Dendritic cell treated with granulocyte-macrophage colony-stimulating factor and Interleukin-4, amounts not matched to agents 40 ng/mL and 50 ng/mL, for 4 days (primary cell): ENCODE data around the gene SGCA.

Experiments
- H3K27ac Mint-ChIP-seq: one replicate; pipeline ENCODE4 v1.8.0; 2022; ENCODE audit warnings: mild to moderate bottlenecking, mixed read lengths
- H3K27me3 Mint-ChIP-seq: one replicate; pipeline ENCODE4 v1.8.0; 2022; ENCODE audit warnings: mild to moderate bottlenecking, mixed read lengths
- H3K36me3 Mint-ChIP-seq: one replicate; pipeline ENCODE4 v1.8.0; 2022; ENCODE audit warnings: low read depth, mixed read lengths
- H3K4me1 Mint-ChIP-seq: one replicate; pipeline ENCODE4 v1.8.0; 2022; ENCODE audit warnings: low read depth, mixed read lengths
- H3K4me3 Mint-ChIP-seq: one replicate; pipeline ENCODE4 v1.8.0; 2022; ENCODE audit warnings: mild to moderate bottlenecking, moderate library complexity, mixed read lengths
- H3K9me3 Mint-ChIP-seq: one replicate; pipeline ENCODE4 v1.8.0; 2022; ENCODE audit warnings: mixed read lengths
- intact Hi-C: fragments of 100-400 bp; cut with micrococcal nuclease; formaldehyde crosslinking; loops from one replicate; pipeline ENCODE4 v1.15.0; 2022

The SGCA gene

GRCh38 chr17:50209472-50210239, 43.9 kb downstream of the SGCA start:
- H3K4me3 Mint-ChIP-seq: no peak overlapping the region
- H3K9me3 Mint-ChIP-seq: no peaks in the 10 kb centered on the region
- H3K27me3 Mint-ChIP-seq: peaks cover 64% of the 10 kb centered on the region
- H3K27ac Mint-ChIP-seq: no peak overlapping the region
- H3K4me1 Mint-ChIP-seq: peaks cover 15% of the 10 kb centered on the region
- intact Hi-C loops: no loop called here
- H3K36me3 Mint-ChIP-seq: no peaks in the 10 kb centered on the region

- no peaks in the 10 kb centered on the region for H3K36me3 Mint-ChIP-seq
- peaks cover 15% of the 10 kb centered on the region for H3K4me1 Mint-ChIP-seq
- H3K4me3 Mint-ChIP-seq: no peak overlapping the region
- H3K27ac Mint-ChIP-seq: no peak overlapping the region
- H3K27me3 Mint-ChIP-seq: peaks cover 59% of the 10 kb centered on the region
- intact Hi-C loops: no loop called here
- H3K9me3 Mint-ChIP-seq: no peaks in the 10 kb centered on the region
Observed at GRCh38 chr17:50210240-50211225, 44.7 kb downstream of the SGCA start.

- H3K4me1 Mint-ChIP-seq: peaks cover 15% of the 10 kb centered on the region
- intact Hi-C loops: no loop called here
- H3K9me3 Mint-ChIP-seq: no peaks in the 10 kb centered on the region
- H3K27me3 Mint-ChIP-seq: peaks cover 50% of the 10 kb centered on the region
- no peaks in the 10 kb centered on the region for H3K36me3 Mint-ChIP-seq
- no peak overlapping the region for H3K4me3 Mint-ChIP-seq
- H3K27ac Mint-ChIP-seq: no peak overlapping the region
Observed at GRCh38 chr17:50211249-50212120, 45.7 kb downstream of the SGCA start.

- Mint-ChIP-seq H3K36me3 (no peaks in the 10 kb centered on the region), H3K27ac (no peak overlapping the region), H3K4me3 (no peak overlapping the region), H3K27me3 (peaks cover 43% of the 10 kb centered on the region), H3K4me1 (peaks cover 8% of the 10 kb centered on the region), H3K9me3 (no peaks in the 10 kb centered on the region)
- intact Hi-C loops: no loop called here
Observed at GRCh38 chr17:50212121-50212843, 46.5 kb downstream of the SGCA start.

DNA sequence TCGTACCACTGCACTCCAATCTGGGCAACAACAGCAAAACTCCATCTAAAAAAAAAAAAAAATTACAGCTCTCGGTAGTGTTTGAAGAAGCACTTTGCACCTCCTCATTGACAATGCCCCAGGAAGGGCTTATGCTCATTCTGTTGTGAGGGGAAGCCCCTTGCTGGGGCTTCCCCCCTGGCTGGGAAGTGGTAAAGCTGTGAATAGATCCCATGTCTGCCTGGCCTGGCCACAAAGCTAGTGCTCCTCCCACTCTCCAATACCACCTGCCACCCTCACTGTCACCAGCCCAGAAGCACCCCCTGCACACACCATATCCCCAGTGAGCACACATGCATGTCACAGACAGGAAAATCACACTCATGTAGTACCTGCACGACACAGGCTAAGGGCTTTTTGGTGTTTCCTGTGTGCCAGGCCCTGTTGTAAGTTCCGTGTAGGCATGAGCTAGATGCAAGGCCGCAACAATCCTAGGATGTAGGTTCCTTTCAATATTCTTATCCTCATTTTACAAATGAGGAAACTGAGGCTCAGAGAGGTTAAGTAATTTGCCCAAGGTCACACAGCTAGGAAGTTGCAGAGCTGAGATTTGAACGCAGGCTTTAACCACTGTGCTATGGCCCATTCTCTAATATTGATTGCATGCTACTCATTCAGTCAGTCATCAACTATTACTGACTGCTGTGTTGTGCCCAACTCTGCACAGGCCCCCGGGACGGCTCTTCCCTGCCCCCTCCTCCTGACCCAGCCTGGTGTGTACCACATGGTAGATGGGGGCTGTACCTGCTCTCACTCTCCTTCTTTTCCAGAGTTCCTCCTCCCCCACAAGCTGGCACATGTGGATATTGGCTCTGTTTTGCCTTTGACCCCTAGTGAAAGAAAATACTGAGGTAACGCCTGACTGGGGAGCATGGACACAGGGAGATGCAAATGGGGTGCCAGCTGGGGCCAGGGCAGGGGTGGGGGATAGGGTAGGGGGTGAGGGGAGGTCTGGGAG, 47.5 kb downstream of the SGCA start:
- Mint-ChIP-seq H3K4me1 (peaks cover 8% of the 10 kb centered on the region), H3K9me3 (no peaks in the 10 kb centered on the region), H3K4me3 (no peak overlapping the region), H3K36me3 (no peaks in the 10 kb centered on the region), H3K27me3 (peaks cover 32% of the 10 kb centered on the region), H3K27ac (no peak overlapping the region)
- intact Hi-C loops: no loop called here

GRCh38 chr17:50214976-50215760, 49.4 kb downstream of the SGCA start:
- no peak overlapping the region for H3K4me3 Mint-ChIP-seq
- intact Hi-C loops: no loop called here
- H3K27me3 Mint-ChIP-seq: peaks cover 23% of the 10 kb centered on the region
- no peaks in the 10 kb centered on the region for H3K9me3 Mint-ChIP-seq
- no peaks in the 10 kb centered on the region for H3K36me3 Mint-ChIP-seq
- H3K27ac Mint-ChIP-seq: no peak overlapping the region
- H3K4me1 Mint-ChIP-seq: no peaks in the 10 kb centered on the region

DNA sequence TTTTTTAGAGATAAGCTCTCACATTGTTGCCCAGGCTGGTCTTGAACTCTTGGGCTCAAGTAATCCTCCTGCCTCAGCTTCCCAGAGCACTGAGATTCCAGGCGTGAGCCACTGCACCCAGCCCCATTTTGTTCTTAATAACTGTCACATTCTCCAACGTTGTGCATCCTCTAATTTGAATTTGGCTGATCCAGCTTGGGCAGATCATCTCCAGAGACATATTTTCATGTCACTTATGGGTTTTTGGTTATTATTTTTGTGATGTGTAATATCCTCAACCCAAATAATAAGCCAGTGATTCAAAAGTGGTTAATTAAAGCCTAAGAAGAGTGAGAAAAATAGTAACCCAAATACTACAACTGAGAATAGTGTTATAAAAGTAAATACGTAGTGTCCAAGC, 51.8 kb downstream of the SGCA start:
- no peak overlapping the region for H3K4me3 Mint-ChIP-seq
- H3K9me3 Mint-ChIP-seq: no peaks in the 10 kb centered on the region
- peaks cover 22% of the 10 kb centered on the region for H3K4me1 Mint-ChIP-seq
- H3K27ac Mint-ChIP-seq: no peak overlapping the region
- intact Hi-C loops: no loop called here
- peaks cover 10% of the 10 kb centered on the region for H3K27me3 Mint-ChIP-seq
- H3K36me3 Mint-ChIP-seq: no peaks in the 10 kb centered on the region

DNA sequence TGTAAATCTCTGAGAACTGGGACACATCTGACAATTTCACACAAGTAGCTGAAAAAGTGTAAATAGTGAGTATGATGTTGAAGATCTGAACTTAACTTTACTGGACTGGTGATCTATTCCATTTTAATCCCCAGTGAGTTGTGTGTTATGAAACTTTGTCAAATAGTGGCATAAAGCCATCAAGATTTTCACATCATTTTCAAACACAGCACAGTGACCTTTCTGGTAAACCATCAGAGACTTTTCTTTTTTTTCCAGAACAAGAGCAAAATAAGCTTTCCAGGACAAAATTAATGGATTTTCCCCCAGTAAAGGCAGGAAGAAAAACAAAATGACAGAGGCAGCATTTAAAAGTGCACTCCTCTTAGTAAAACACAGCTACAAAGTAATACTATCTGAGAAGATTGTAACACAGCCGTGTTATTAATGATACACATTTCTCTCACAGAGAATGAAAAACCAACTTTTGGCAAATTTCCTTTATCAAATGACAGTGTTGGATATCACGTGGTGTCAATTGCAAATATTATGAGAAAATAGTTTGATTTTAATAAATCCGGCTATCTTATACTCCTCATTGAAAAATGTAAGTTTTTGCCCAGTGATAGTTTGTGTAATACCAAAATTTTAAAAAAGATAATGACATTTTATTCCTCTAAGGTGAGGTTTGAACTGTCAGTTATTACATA, 52.4 kb downstream of the SGCA start:
- Mint-ChIP-seq H3K36me3 (no peaks in the 10 kb centered on the region), H3K27me3 (peaks cover 10% of the 10 kb centered on the region), H3K4me1 (peaks cover 27% of the 10 kb centered on the region), H3K9me3 (no peaks in the 10 kb centered on the region), H3K4me3 (no peak overlapping the region), H3K27ac (no peak overlapping the region)
- intact Hi-C loops: no loop called here

DNA sequence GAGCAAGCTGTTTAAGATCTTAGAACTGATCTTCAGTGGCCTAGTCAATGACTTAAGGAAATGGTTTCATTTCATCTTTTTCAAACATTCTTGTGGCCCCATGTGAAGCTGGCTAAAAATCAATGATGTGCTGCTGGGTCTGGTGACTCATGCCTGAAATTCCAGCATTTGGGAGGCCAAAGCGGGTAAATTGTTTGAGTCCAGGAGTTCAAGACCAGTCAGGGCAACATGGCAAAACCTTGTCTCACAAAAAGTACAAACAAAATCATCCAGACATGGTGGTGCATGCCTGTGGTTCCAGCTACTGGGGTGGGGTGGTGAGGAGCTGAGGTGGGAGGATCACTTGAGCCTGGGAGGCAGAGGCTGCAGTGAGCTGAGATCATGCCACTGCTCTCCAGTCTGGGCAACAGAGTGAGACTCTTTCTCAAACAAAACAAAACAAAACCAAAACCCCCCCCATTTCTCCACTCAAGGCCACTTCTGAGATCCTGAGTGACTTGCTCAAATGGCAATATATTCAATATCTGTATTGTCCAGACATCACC, 53.0 kb downstream of the SGCA start:
- intact Hi-C loops: no loop called here
- no peaks in the 10 kb centered on the region for H3K9me3 Mint-ChIP-seq

DNA sequence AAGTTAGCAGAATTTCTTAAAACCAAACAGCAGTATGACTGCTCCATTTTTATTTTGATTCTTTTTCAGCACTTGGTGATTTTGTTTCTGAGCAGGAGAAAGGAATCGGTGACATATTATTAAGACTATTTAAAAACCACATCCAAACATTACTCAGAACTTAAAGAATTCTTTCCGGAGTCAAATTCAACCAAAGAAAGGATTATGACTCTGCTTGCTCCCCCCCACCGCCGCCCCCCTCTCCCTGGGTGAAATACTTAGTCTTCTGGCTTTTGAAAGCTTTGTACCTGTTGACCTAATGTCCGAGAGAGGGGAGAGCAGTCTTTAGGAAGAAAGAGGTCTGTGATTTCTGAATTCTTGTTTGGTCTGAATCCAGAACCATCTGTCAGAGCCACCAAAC, 53.5 kb downstream of the SGCA start:
- no peaks in the 10 kb centered on the region for H3K9me3 Mint-ChIP-seq
- H3K27me3 Mint-ChIP-seq: peaks cover 7% of the 10 kb centered on the region
- intact Hi-C loops: no loop called here

More for the DNA sequence above, 53.0 kb downstream of the SGCA start:
- peaks cover 27% of the 10 kb centered on the region for H3K4me1 Mint-ChIP-seq
- H3K27me3 Mint-ChIP-seq: peaks cover 10% of the 10 kb centered on the region
- no peak overlapping the region for H3K27ac Mint-ChIP-seq
- no peak overlapping the region for H3K4me3 Mint-ChIP-seq
- H3K36me3 Mint-ChIP-seq: no peaks in the 10 kb centered on the region

GRCh38 chr17:50219939-50220465, 54.2 kb downstream of the SGCA start:
- Mint-ChIP-seq H3K36me3 (no peaks in the 10 kb centered on the region), H3K27ac (no peak overlapping the region), H3K27me3 (peaks cover 2% of the 10 kb centered on the region), H3K4me3 (no peak overlapping the region), H3K4me1 (peaks cover 27% of the 10 kb centered on the region), H3K9me3 (no peaks in the 10 kb centered on the region)
- intact Hi-C loops: no loop called here

More for the DNA sequence above, 53.5 kb downstream of the SGCA start:
- Mint-ChIP-seq H3K4me3 (no peak overlapping the region), H3K4me1 (peaks cover 27% of the 10 kb centered on the region), H3K27ac (no peak overlapping the region), H3K36me3 (no peaks in the 10 kb centered on the region)
